GM10248 (cell line): ENCODE results near the gene ACP6.
A peak's percentile ranks its signal among the peaks of the same experiment; 100 is the strongest.

ENCODE experiments used
- CTCF ChIA-PET: fragments of 300-600 bp; sonication (Branson Sonifier 250); formaldehyde crosslinking; extraction: SDS; loops from one replicate; lab custom pipeline; 2021; ENCODE audit warnings: antibody characterized with exemption; lab: Yijun Ruan, JAX
- POLR2A ChIA-PET: fragments of 350-650 bp; sonication (Branson Sonifier 250); formaldehyde crosslinking; extraction: SDS; loops from one replicate; lab custom pipeline; 2020; ENCODE audit warnings: antibody characterized with exemption; lab: Yijun Ruan, JAX
- DNase-seq: peaks from one replicate; pipeline ENCODE4 v3.0.0; 2012; ENCODE audit errors: extremely low spot score
- CTCF ChIP-seq: IDR thresholded peaks from 2 replicates; pipeline ENCODE4 v1.5.1; 2012; ENCODE audit warnings: mild to moderate bottlenecking, low read depth; ENCODE audit errors: extremely low read depth, missing control alignments, control extremely low read depth

Gene ACP6

DNA sequence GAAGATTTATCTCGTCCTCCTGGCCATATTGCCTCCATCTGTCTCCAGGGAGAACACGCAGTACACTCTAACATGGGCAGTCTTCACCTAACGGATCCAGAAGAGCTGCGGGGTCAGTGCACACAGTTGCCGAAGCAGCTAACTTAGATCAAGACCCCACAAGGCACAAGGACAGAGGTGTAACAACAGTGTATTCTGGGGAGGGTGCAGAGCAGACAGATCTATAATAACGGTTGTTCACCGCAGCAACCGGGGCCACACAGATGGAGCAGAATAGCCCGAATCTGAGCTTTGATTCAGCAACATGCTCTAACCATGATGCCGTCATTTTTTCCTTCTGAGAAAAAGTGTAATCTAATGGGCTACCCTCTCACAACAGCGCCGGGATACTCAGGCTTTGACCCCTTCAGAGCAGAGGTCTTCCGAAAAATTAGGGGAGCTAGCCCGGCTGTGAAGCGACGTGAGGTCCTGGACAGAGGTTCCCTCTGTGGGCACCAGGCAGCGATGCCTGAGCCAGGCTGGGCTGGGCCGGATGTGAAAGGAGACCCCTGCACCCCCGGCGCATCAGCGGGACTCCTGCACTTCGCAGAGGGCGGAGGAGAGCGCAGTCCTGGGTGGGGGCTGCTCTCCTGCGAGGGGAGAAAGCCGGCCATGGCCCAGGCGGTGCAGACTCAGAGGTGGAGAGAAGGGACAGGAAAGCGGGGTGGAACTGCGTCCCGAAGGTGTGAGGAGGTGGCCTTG is 71.5 kb downstream of the ACP6 start:
- TF ChIP-seq CTCF: no peak
- POLR2A ChIA-PET: interaction anchor here (1.2 kb wide), 1 partner anchor 515 kb away, joined by 3 read pairs; no protein-coding TSS in a partner anchor
- CTCF ChIA-PET: interaction anchor here (1.1 to 1.6 kb wide), 2 partner anchors 9 to 40 kb away, joined by 3 read pairs; no protein-coding TSS in a partner anchor
- DNase-seq: peak; percentile 31

- no peak for DNase-seq
- POLR2A ChIA-PET: no interaction called here
- CTCF ChIA-PET: interaction anchor here (1.2 to 1.4 kb wide), 3 partner anchors 11 to 64 kb away, joined by 3 read pairs; no protein-coding TSS in a partner anchor
- TF ChIP-seq CTCF: no peak
Observed at GRCh38 chr1:147597010-147597409, 73.3 kb downstream of the ACP6 start.
